Stimulated activated CD4-positive, alpha-beta T cell treated with anti-CD3 and anti-CD28 coated beads, Interleukin-4, amount 100 ng/mL, for 1 hour (primary cell): ENCODE results near the gene POLR2I.
A peak's percentile ranks its signal among the peaks of the same experiment; 100 is the strongest.
"Not testable (repeated sequence)": the region's sequence is repeated elsewhere in the genome, so short reads cannot be mapped to it uniquely, and the experiment has no call there.

Experiments
- DNase-seq: peaks from one replicate; pipeline ENCODE4 v3.0.0-alpha.2; 2020

POLR2I gene

GRCh38 chr19:36131221-36131620 is 16.5 kb upstream of the POLR2I start:
- not testable (repeated sequence) for DNase-seq

- DNase-seq: no peak
Observed at GRCh38 chr19:36128392-36128736, 13.7 kb upstream of the POLR2I start.

- DNase-seq: no peak
Observed at GRCh38 chr19:36125557-36125956, 10.9 kb upstream of the POLR2I start.

GRCh38 chr19:36121486-36122124 is 6.9 kb upstream of the POLR2I start:
- no peak for DNase-seq

GRCh38 chr19:36120984-36121358 is 6.3 kb upstream of the POLR2I start:
- no peak for DNase-seq

- no peak for DNase-seq
Observed at GRCh38 chr19:36120092-36120983, 5.7 kb upstream of the POLR2I start.

- DNase-seq: no peak
Observed at GRCh38 chr19:36116344-36116637, 1.6 kb upstream of the POLR2I start.

GRCh38 chr19:36115453-36116343 is 1.0 kb upstream of the POLR2I start, which contains the start of gene TBCB:
TSS of gene TBCB (plus strand) at chr19:36115468. CDS start at chr19:36115561, 93 bp downstream.
- peak; percentile 91 for DNase-seq

- peak; percentile 28 for DNase-seq
Observed at GRCh38 chr19:36113894-36114720, 568 bp downstream of the POLR2I start.

- no peak for DNase-seq
Observed at GRCh38 chr19:36113425-36113824, 1.2 kb downstream of the POLR2I start.

GRCh38 chr19:36112678-36113077 is 2.0 kb downstream of the POLR2I start:
- no peak for DNase-seq

- DNase-seq: no peak
Observed at GRCh38 chr19:36111200-36111539, 3.5 kb downstream of the POLR2I start.

GRCh38 chr19:36110487-36111199 is 4.0 kb downstream of the POLR2I start, which contains the start of gene OVOL3:
TSS of gene OVOL3 (plus strand) at chr19:36111143. CDS start at chr19:36111203, 60 bp downstream.
- DNase-seq: no peak

- no peak for DNase-seq
Observed at GRCh38 chr19:36108684-36109083, 6.0 kb downstream of the POLR2I start.

- no peak for DNase-seq
Observed at GRCh38 chr19:36106991-36107390, 7.7 kb downstream of the POLR2I start.

- DNase-seq: no peak
Observed at GRCh38 chr19:36106441-36106840, 8.2 kb downstream of the POLR2I start.

GRCh38 chr19:36103842-36104552 is 10.7 kb downstream of the POLR2I start:
- no peak for DNase-seq

GRCh38 chr19:36103040-36103626 is 11.5 kb downstream of the POLR2I start:
- DNase-seq: no peak

GRCh38 chr19:36101550-36102327 is 12.9 kb downstream of the POLR2I start:
- no peak for DNase-seq

GRCh38 chr19:36100476-36100875 is 14.2 kb downstream of the POLR2I start:
- DNase-seq: no peak
